Measurements from ENCODE around the gene MRPL47. TPM values are rescaled to one million over a fixed set of nuclear protein-coding genes. Genes with fewer than 3 reads are reported as not detected.

MRPL47 gene
- total and polyA plus RNA-seq, 2 of the 13 experiments (the other 11 are each of a cell fraction or from before 2014, with no cell fraction given), result 36.1 to 83.8 TPM

- TF ChIP-seq GMEB1 (CRISPR knock-in tag; IDR thresholded peaks at IDR 0.05; ENCODE audit: borderline replicate concordance) (peak; percentile 93), MAFK (conservative IDR thresholded peaks at IDR 0.05 in 1 of 2, IDR thresholded peaks at IDR 0.05 in 1 of 2; ENCODE audit: low read length in 2 of 2) (peak in 1 of 2 experiments; percentile 51; a peak in 1 of 4 replicates), PCBP1 (IDR thresholded peaks at IDR 0.05; ENCODE audit: borderline replicate concordance, low read depth, low read length) (0 out of 2 replicates have a peak, but pooled peaks have one; percentile 57), PHF5A (CRISPR knock-in tag; IDR thresholded peaks at IDR 0.05; ENCODE audit: low read depth, unreplicated experiment) (peak; percentile 60), ETV6 (CRISPR knock-in tag; conservative IDR thresholded peaks at IDR 0.05) (0 out of 2 replicates have a peak, but pooled peaks have one; percentile 49), SIN3B (IDR thresholded peaks at IDR 0.05; ENCODE audit: low read length) (peak; percentile 90), TCF7L2 (IDR thresholded peaks at IDR 0.05; ENCODE audit: low read depth, low read length) (no peak), FOXJ3 (CRISPR knock-in tag; IDR thresholded peaks at IDR 0.05; ENCODE audit: borderline replicate concordance) (peak; percentile 19; the same call in 1 of the 2 replicates), ASH2L (IDR thresholded peaks at IDR 0.05; ENCODE audit: insufficient read length, low read depth, low read length) (peak; percentile 97), ZFP91 (CRISPR knock-in tag; IDR thresholded peaks at IDR 0.05; ENCODE audit: borderline replicate concordance) (peak; percentile 79; the same call in 1 of the 2 replicates), PAXIP1 (CRISPR knock-in tag; conservative IDR thresholded peaks at IDR 0.05) (0 out of 2 replicates have a peak, but pooled peaks have one; percentile 14), HOXA7 (CRISPR knock-in tag; IDR thresholded peaks at IDR 0.05) (no peak), MXD4 (CRISPR knock-in tag; IDR thresholded peaks at IDR 0.05) (peak; percentile 68; the same call in 1 of the 2 replicates)
- TF ChIP-seq, protein P1, sequence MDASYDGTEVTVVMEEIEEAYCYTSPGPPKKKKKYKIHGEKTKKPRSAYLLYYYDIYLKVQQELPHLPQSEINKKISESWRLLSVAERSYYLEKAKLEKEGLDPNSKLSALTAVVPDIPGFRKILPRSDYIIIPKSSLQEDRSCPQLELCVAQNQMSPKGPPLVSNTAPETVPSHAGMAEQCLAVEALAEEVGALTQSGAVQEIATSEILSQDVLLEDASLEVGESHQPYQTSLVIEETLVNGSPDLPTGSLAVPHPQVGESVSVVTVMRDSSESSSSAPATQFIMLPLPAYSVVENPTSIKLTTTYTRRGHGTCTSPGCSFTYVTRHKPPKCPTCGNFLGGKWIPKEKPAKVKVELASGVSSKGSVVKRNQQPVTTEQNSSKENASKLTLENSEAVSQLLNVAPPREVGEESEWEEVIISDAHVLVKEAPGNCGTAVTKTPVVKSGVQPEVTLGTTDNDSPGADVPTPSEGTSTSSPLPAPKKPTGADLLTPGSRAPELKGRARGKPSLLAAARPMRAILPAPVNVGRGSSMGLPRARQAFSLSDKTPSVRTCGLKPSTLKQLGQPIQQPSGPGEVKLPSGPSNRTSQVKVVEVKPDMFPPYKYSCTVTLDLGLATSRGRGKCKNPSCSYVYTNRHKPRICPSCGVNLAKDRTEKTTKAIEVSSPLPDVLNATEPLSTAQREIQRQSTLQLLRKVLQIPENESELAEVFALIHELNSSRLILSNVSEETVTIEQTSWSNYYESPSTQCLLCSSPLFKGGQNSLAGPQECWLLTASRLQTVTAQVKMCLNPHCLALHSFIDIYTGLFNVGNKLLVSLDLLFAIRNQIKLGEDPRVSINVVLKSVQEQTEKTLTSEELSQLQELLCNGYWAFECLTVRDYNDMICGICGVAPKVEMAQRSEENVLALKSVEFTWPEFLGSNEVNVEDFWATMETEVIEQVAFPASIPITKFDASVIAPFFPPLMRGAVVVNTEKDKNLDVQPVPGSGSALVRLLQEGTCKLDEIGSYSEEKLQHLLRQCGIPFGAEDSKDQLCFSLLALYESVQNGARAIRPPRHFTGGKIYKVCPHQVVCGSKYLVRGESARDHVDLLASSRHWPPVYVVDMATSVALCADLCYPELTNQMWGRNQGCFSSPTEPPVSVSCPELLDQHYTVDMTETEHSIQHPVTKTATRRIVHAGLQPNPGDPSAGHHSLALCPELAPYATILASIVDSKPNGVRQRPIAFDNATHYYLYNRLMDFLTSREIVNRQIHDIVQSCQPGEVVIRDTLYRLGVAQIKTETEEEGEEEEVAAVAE (CRISPR knock-in tag; IDR thresholded peaks at IDR 0.05; ENCODE audit: borderline replicate concordance), result peak; percentile 65
These were observed at the start of gene MRPL47, which contains the start of gene NDUFB5 (continued) for GRCh38 chr3:179604321-179605078.
